ENCODE data around the gene ALDH1A1.

The ALDH1A1 gene

GRCh38 chr9:72996684-72997314 lies 43.9 kb upstream of the ALDH1A1 start:
- H3K9me3 ChIP-seq (ENCODE audit: control insufficient read depth, insufficient read depth, low read depth, low read length) = no peaks in the 10 kb centered on the region
- no peaks in the 10 kb centered on the region for H3K4me1 ChIP-seq (ENCODE audit: control insufficient read depth, insufficient read depth, low read length)
- no peaks in the 10 kb centered on the region for H3K36me3 ChIP-seq (ENCODE audit: control insufficient read depth in 2 of 2, insufficient read depth in 1 of 2, low read length in 2 of 2)
- no peak overlapping the region for H3K4me3 ChIP-seq (ENCODE audit: low read depth, low read length)
- no peak overlapping the region for H3K27ac ChIP-seq (ENCODE audit: extremely low read depth, low read depth, low read length)
- TF ChIP-seq SP2 (tag by site-specific recombination; IDR thresholded peaks at IDR 0.05) = no peak
- TF ChIP-seq ZNF280C (tag by site-specific recombination; IDR thresholded peaks at IDR 0.05) = no peak
- TF ChIP-seq GLI4 (tag by site-specific recombination; IDR thresholded peaks at IDR 0.05) = no peak
- no peak for TF ChIP-seq ZBTB6 (tag by site-specific recombination; IDR thresholded peaks at IDR 0.05)
- no peak for TF ChIP-seq ELK4 (IDR thresholded peaks at IDR 0.05; ENCODE audit: borderline replicate concordance, low read depth, low read length)
- TF ChIP-seq ZNF624 (tag by site-specific recombination; IDR thresholded peaks at IDR 0.05) = no peak
- no peak for TF ChIP-seq ZNF274 (IDR thresholded peaks at IDR 0.05; ENCODE audit: low read length)
- no peak for TF ChIP-seq ZNF274 (tag by site-specific recombination; IDR thresholded peaks at IDR 0.05; ENCODE audit: borderline replicate concordance)
- TF ChIP-seq TRIM28 (IDR thresholded peaks at IDR 0.05; ENCODE audit: borderline replicate concordance, low read length) = no peak
- no peak for TF ChIP-seq HOXA7 (CRISPR knock-in tag; IDR thresholded peaks at IDR 0.05; ENCODE audit: borderline replicate concordance)
- TF ChIP-seq KLF1 (tag by site-specific recombination; IDR thresholded peaks at IDR 0.05) = no peak
- TF ChIP-seq ZNF707 (tag by site-specific recombination; IDR thresholded peaks at IDR 0.05) = no peak
- TF ChIP-seq ZNF184 (tag by site-specific recombination; IDR thresholded peaks at IDR 0.05) = no peak
- TF ChIP-seq ZBTB21 (tag by site-specific recombination; IDR thresholded peaks at IDR 0.05) = no peak
- no peak for TF ChIP-seq ZBTB26 (tag by site-specific recombination; optimal IDR thresholded peaks at IDR 0.05)
- no peak for TF ChIP-seq ZBTB11 (tag by site-specific recombination; conservative IDR thresholded peaks at IDR 0.05; ENCODE audit: low read depth)
- TF ChIP-seq PATZ1 (tag by site-specific recombination; IDR thresholded peaks at IDR 0.05) = no peak
- no peak for TF ChIP-seq EGR2 (tag by site-specific recombination; IDR thresholded peaks at IDR 0.05; ENCODE audit: low read depth)
- no peak for TF ChIP-seq ZNF433 (tag by site-specific recombination; IDR thresholded peaks at IDR 0.05; ENCODE audit: low read depth)
- no peak for TF ChIP-seq ZXDB (tag by site-specific recombination; IDR thresholded peaks at IDR 0.05)
- CTCF ChIA-PET = interaction anchor here (0.6 to 1.4 kb wide), 2 partner anchors 25 to 542 kb away, joined by 3 read pairs; no protein-coding TSS in a partner anchor
- POLR2A ChIA-PET = no interaction called here

Measured in HEK293 (cell line).